SU-DHL-6 (cell line): ENCODE data around the gene WDFY1.

Experiments used
- CTCF ChIP-seq: fragments of 200-600 bp; sonication (generic); IDR thresholded peaks from one replicate; pipeline ENCODE4 v1.5.1; 2017; ENCODE audit warnings: antibody characterized with exemption, mild to moderate bottlenecking, low read length, moderate library complexity; ENCODE audit not compliant: insufficient read depth, poor library complexity, severe bottlenecking
- EZH2phosphoT487 ChIP-seq: fragments of 200-600 bp; sonication (generic), shearing (Covaris generic); conservative IDR thresholded peaks from 2 replicates; pipeline ENCODE4 v1.6.1; 2018; ENCODE audit warnings: mild to moderate bottlenecking, antibody characterized with exemption, low read length, moderate library complexity, mixed read lengths

GRCh38 chr2:223993634-223994232 lies 48.6 kb upstream of the WDFY1 start:
- TF ChIP-seq CTCF (peak; percentile 60), EZH2phosphoT487 (no peak)
